SKM-1 (cell line): Measurements from ENCODE around the gene CLPX.
"Not testable (repeated sequence)": the region's sequence is repeated elsewhere in the genome, so short reads cannot be mapped to it uniquely, and the experiment has no call there.

Experiments used
- DNase-seq: peaks from one replicate; lab custom pipeline; 2025; ENCODE audit not compliant: unreplicated experiment; lab: John Stamatoyannopoulos, UW

Gene CLPX

DNA sequence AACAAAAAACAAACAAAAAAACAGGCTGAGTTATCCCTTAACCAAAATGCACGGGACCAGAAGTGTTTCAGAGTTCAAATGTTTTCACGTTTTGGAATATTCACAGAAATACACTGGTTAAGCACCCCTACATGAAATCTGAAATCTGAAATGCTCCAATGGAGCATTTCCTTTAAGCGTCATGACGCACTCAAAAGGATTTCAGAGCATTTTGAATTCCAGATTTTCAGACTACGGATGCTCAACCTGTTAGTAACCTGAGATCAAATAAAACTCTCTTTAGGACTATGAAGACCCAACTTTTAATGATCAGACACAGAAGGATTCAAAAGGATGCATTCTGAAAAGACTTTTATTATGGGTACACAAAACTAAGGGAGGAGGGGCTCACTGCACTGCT, 9.6 kb downstream of the CLPX start:
- no peak for DNase-seq

DNA sequence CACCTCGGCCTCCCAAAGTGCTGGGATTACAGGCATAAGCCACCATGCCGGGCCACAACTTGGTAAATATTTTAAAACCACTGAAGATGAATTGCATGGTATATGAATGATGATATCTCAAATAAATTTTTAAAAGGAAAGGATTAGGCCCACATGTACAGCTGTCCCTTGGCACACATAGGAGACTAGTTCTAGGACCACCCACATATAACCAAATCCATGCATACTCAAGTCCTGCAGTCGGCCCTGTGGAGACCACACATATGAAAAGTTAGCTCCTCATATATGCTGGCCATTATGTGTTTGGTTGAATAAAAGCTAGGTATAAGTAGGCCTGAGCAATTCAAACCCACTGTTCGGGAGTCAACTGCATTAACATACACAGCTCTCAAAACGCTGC, 10.6 kb downstream of the CLPX start:
- no peak for DNase-seq

DNA sequence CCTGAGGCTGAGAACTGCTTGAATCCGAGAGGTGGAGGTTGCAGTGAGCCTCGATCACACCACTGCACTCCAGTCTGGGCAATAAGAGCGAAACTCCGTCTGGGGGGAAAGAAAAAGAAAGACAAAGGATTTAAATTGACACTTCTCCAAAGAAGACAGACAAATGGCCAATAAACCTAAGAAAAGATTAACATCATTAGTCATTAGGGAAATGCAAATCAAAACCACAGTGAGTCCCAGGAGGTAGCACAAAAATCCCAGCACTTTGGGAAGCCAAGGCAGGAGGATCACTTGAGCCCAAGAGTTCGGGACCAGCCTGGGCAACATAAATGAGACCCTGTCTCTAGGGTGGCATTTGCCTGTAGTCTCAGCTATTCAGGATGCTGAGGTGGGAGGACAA, 12.6 kb downstream of the CLPX start:
- DNase-seq = no peak

DNA sequence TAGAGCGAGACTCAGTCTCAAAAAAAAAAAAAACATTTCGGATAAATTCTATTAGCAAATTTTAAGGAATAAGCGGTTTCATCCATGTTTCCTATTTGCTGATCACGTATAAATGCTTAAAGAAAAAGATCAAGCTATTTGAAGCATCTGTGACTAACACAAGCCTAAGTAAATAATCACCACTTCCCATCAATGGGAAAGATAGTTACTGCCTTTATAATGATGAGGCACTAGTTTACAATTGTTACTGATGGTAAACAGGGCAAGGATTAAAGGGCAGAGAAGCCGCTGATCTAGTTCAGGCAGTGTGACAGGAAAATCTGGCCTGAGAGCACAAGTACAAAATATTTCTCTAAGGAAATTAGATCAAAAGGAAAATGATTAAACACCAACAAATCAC, 13.7 kb downstream of the CLPX start:
- DNase-seq = no peak

DNA sequence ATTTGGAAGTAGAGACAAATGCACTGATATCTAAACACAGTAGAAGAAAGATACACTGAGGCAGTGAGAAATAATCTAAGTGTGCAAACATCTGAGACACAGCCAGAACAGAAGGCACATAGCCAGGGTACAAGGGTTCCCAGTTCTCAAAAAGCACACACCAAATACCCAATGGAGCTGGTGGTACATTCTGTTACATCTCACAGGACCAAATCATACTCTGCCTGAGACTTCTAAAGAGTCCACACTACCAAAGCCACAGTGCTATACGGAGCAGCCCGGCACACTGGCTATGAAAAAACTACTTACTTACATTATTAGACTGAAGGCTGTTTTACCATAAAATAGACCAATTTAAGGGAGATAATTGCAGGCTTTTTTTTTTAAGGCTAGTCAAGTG, 19.3 kb downstream of the CLPX start:
- no peak for DNase-seq

DNA sequence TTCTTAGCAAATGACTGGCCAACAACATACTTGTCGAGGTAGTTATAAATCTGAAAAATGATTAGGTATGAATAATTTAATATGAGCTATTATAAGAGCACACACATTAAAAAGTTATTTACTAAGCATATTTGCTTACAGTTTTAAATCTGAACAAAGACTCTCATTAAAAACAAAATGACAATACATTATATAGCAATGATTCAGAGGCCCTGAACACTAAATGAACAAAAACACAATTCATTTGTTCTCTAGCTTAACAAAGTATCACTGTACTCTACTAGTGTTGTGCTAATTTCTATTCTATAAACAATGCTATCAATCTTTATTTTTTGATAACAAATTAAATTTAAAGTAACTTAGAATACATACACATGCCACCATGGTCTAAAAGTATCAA, 21.0 kb downstream of the CLPX start:
- DNase-seq = no peak

DNA sequence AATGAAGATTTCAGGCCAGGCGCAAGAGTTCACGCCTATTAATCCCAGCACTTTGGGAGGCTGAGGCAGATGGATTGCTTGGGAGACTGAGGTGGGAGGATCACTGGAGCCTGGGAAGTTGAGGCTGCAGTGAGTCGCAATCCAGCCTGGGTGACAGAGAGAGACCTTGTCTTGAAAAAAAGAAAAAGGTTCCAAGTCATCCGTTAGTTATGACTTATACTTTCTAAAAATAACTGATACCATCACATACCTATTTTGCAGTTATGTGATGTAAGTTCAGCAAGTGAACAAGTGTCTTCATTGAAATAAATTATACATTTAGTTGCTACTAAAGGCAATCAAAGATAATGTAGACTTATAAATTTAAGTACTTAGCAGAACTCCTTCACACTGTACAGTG, 22.1 kb downstream of the CLPX start:
- DNase-seq = no peak

DNA sequence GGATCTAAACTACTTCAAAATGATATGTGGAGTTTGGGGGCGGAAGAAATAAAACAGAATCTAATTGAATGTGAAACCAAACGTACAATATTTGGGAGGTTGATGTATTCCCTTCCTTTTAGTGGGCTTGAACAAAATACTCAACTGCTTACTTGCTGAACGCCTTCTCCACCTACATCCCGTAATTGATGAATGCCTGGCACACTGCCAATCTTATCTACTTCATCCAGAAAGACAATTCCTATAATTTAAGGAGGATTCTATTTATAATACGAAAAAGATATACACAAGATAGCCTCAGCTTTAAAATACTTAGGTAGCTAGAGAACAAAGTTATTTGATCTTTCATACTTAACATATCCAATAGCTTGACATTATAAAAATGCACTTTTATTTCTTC, 28.4 kb downstream of the CLPX start:
- DNase-seq = no peak

DNA sequence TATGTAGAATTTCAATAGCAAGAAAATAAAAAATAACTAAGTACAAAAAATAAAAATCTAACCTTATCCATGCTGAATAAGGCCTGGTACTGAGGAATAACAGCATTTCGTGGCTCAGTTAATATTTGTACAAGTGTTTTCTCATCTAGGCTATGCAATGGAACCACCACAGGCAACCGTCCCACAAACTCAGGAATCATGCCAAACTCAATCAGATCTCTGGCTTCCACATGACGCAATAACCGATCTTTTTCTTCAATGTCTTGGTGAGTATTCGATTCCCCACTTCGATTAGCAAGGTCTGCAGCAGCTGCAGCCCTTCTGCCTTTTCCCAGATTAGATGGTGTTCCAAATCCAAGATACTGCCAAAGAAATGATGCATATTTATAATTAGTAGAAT, 30.4 kb downstream of the CLPX start:
- no peak for DNase-seq

DNA sequence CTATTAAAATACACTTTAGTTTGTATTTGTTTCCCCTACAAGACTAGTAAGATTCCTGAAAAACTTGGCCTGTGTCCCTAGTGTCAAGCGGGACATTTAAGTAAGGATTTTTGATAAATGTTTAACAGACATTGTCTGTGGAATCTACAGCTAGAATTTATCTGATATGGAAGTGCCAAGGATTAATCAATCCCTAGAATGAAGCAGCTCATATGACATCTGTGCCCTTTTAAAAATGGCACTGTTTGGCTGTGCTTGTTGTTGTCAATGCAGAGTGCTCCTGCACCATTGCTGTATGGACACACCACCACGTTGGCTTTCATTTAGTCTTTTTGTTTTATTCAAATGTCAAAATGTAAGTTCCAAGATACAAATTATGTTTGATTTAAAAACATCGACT, 37.2 kb downstream of the CLPX start:
- DNase-seq = no peak

DNA sequence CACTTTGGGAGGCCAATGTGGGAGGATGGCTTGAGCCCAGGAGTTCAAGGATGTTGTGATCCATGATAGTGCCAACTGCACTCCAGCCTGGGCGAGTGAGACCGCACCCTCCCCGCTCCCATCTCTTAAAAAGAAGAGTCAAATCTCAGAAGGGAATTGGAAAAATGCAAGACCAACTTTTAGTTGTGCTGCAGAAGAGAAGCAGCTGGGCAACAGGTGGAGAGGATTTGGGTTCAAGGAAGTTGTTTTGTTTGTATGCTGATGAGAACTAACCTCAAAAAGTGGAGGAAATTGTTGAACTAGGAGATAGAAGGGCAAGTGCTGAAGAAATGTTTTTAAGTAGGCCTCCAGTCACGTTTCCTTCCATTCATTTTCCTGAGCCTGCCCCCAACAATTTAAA, 38.7 kb downstream of the CLPX start:
- DNase-seq = no peak

DNA sequence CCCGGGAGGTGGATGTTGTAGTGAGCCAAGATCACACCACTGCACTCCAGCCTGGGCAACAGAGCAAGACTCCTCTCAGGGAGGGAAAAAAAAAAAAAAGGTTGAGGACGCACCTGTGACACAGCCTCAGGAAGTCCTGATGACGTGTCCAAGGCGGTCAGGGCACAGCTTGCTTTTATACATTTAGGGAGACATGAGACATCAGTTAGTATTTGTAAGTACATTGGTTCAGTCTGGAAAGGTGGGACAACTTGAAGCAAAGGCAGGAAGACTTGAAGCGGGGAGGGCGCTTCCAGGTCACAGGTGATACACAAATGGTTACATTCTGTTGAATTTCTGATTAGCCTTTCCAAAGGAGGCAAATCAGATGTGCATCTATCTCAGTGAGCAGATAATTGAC, 46.5 kb downstream of the CLPX start:
- not testable (repeated sequence) for DNase-seq

DNA sequence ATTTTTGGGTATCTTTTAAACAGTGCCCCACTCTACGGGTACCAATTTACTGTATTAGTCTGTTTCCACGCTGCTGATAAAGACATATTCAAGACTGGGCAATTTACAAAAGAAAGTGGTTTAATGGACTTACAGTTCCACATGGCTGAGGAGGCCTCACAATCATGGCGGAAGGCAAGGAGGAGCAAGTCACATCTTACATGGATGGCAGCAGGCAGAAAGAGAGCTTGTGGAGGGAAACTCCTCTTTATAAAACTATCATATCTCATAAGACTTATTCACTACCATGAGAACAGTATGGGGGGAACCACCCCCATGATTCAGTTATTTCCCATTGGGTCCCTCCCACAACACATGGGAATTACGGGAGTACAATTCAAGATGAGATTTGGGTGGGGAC, 47.2 kb downstream of the CLPX start:
- DNase-seq = not testable (repeated sequence)

DNA sequence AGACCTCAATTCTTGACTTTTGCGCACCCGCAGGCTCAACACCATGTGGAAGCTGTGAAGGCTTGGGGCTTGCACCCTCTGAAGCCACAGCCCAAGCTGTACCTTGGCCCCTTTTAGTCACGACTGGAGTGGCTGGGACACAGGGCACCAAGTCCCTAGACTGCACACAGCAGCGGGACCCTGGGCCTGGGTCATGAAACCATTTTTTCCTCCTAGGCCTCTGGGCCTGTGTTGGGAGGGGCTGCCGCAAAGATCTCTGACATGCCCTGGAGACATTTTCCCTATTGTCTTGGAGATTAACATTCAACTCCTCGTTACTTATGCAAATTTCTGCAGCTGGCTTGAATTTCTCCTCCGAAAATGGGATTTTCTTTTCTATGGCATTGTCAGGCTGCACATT, 48.1 kb downstream of the CLPX start:
- DNase-seq = not testable (repeated sequence)

DNA sequence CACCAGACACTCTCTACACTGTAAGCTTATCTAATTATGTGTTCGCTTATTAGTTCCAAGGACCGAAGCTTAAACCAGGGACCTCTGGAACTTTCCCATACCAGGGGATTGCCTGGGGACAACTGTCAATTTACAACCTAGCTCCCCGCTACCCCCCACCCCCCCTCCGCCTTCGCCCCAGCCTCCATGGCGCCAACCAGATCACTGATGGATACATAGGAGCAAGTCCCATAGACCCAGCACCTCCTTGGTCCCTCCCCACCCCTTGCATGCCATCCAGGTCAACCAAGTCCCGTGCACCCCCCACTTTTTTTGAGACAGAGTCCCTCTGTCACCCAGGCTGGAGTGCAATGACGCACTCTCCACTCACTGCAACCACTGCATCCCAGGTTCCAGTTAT, 50.6 kb downstream of the CLPX start:
- no peak for DNase-seq

DNA sequence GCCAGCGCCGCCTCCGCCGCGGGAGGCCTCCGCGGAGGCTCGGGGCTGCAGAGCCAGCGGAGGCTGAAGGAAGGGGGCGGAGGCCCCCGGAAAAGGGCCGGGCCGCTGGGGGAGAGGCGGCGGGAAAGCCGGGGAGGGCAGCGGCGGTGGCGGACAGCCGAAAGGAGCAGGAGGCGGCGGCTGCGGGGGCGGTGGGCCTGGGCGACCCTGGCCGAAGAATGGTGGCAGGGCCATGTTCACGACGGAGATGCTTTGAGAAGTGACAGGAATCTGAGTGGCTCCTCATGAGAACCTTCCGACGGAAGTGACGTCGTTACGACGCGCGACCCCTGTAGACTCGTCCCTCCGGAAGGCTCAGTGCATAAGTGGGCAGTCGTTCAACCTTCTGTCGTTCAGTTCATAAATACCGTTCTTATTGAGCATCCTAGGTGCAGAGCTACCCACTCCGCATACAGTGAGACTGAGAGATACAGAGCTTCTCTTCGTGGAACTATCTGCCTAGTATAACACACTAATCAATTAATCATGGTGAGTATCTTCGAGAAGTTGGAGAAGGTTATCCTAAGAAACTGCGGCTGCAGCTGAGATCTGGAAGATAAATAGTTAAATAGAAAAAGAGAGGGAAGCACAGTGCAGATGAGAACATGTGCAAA, 51.5 kb downstream of the CLPX start, which contains the start of gene PDCD7:
TSS of gene PDCD7 (minus strand) at position 261 of the 653 bp plus-strand sequence. CDS start at position 234, 27 bp downstream.
- peak; percentile 81 for DNase-seq

DNA sequence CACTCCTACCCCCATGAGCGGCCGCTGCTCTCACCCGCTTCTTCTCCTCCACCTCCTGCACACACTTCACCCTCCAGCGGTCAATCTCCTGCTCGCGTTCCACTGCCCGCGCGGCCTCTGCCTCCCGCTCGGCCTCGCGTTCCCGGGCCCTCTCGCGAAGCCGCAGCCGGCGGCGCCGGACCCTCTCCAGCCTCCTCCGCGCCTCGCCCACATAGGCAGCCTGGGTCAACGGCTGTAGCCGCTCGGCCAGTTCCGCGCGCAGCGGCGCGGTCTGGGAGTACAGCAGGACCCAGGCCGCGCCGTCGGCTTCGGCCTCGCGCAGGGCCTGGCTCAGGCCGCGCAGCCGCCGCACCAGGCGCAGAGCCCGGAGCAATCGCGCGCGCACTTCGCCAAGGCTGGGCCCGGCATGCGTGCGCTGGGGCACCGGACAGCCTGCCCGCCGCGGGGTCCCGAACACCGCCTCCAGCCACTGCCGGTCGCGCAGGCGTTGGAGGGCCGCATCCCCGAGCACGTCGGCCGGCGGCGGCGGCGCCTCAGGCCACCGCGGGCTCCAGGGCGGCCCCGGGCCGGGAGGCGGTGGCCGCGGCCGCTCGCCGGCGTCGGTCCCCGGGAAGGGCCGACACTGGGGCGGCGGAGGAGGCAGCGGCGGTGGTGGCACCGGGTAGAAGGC, 52.1 kb downstream of the CLPX start:
- peak; percentile 32 for DNase-seq

DNA sequence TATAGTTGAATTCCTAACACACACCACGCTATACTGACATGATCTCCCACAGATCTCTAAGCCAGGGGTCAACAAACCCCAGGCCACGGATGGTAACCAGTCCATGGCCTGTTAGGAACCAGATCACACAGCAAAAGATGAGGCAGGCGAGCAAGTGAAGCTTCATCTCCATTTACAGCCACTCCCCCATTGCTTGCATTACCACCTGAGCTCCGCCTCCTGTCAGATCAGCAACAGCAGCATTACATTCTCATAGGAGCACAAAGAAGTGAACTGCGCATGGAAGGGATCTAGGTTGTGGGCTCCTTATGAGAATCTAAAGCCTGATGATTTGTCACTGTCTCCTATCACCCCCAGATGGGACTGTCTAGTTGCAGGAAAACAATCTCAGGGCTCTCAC, 54.2 kb downstream of the CLPX start:
- DNase-seq = no peak

DNA sequence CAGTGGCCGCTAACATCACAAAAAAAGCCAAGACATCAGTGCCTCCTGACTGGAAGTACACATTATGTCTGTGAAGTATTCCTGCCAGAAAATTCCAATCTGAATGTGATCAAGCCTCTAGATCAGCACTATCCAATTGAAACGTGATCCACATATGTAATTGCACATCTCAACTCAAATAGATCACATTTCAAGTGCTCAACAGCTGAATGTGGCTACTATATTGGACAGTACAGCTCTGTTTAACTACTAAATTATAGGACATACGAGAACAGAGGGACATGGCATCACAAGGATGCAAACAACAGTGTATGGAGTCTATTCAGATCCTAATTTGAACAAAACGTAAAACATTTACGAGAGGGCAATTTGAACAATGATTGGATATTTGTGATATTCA, 69.6 kb downstream of the CLPX start:
- DNase-seq = no peak

DNA sequence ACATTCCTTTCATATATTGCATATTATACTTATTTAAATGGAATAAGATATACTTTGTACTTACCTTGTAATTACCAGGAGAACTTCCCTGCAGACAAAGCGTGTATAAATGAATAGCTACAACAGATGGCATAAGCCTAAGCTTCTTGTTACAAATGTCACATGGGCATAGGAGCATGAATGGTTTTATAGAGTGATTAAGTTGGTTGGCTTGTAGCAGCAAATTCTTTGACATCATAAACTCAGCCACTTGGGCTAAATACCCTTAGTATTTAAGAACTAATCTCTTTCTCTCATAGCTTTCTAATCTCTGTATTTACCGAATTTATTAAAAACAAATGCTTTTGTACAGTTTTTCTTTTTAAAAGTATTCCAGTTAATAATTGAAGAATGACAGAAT, 70.1 kb downstream of the CLPX start, which contains the start of gene UBAP1L:
TSS of gene UBAP1L (minus strand) at position 115 of the 400 bp plus-strand sequence. CDS start 8,985 bp downstream, outside the sequence.
- DNase-seq = no peak

DNA sequence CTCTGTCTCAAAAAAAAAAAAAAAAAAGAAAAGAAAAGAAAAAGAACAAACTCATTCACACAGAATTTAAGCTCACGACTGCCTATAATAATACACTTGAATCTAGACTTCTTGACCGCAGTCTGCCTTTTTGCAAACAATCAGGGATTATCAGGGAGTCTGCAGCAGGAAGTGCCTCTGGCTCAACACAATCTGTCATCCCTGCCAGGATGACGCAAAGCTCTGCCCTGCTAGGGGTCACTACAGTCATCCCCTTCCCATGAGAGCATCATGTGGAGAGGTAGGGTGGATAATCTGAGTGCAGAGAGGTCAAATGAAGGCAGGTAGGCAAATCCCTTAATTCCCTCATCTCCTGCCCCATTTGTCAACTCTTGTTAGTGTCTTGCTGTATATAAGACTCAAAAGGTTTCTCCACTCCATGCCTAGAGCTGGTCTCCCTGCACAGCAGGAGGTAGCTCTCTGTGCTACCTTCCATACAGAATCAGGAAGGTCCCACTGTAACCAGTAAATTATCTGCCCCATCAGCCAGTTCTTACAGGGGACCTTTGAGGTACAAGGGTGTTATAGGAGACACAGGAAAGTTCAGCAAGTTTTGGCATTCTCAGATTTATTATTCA, 74.4 kb downstream of the CLPX start:
- no peak for DNase-seq

DNA sequence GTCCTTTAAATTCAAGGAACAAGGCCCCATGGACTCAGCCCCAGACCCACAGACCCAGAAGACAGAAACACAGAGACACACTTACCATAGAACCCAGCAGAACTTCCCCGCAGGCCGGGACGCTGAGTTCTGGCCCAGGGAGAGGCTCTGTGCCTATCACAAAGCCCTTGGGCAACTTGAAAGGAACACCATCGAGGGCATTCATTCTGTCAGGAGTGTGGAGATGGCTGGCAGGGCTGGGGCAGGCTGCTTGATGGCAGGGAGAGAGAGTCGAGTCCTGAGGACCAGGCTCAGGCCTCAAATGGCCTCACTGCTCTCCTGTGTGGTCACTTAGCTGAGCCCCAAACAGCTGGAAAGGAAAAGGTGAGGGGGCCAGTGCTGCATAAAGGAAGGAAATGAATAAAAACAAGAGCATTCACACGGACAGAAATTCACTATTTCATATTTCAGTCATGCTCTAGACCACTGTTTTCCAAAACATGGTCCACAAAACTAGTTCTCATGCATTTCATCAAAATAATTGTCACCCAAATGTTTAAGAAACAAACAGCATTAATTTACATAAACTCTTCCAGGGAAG, 79.0 kb downstream of the CLPX start:
- DNase-seq = no peak
